ENCODE measurements around the gene ZBTB16. TPM values are rescaled to one million over a fixed set of nuclear protein-coding genes. Genes with fewer than 3 reads are reported as not detected.

ZBTB16 gene
- total and polyA plus RNA-seq, 10 donors, result 1.5 to 85.6 (median 42.1) TPM

DNA sequence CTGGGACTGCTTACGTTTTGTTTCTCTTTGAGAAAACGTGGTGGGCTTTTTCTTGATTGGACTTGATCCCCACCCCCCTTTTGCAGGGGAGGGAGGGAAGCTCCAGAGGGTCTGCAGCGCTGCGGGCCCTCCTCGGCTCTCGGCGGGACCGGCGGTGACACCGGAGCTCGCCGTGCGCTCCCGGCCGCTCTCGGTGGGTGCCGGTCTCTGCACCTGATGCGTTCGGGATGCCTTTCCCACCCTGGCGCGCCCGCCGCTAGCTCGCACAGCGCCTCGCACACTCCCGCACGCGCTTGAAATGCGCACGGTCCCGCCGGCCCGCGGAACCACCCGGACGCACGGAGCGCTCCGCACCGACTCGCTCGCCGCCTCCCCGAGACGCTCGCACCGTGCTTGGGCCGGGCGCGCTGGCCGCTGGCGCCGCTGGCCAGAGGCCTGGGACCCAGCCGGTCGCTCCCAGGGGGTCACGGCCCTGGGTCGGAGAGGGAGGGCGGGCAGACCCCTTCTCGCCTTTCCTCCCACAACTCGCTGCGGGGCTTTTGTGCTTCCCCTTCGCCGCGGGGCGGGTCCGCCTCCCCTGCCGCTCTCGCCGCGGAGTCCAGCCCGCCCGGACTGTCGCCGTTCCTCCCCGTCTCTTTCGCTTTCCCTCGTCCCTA, 1.0 kb downstream of the ZBTB16 start:
- peaks cover 0 to 56% (median 14%) of the 10 kb centered on the region in 7 donors for H3K27me3 ChIP-seq (replicated peaks in 1 of 7)
- peaks cover 0 to 29% (median 17%) of the 10 kb centered on the region in 6 donors for H3K36me3 ChIP-seq
- H3K4me3 ChIP-seq, result peak overlapping the region; percentile 77 to 97 (median 88)
- H3K9me3 ChIP-seq, result no peaks in the 10 kb centered on the region
- DNase-seq, result peak; percentile 91
- WGBS, 5 donors, result 0 to 1% (median 1%) methylated on average over 22 to 78 of the region's 78 CpGs
- TF ChIP-seq POLR2A (IDR thresholded peaks at IDR 0.05), result no peak
- TF ChIP-seq, protein P1, sequence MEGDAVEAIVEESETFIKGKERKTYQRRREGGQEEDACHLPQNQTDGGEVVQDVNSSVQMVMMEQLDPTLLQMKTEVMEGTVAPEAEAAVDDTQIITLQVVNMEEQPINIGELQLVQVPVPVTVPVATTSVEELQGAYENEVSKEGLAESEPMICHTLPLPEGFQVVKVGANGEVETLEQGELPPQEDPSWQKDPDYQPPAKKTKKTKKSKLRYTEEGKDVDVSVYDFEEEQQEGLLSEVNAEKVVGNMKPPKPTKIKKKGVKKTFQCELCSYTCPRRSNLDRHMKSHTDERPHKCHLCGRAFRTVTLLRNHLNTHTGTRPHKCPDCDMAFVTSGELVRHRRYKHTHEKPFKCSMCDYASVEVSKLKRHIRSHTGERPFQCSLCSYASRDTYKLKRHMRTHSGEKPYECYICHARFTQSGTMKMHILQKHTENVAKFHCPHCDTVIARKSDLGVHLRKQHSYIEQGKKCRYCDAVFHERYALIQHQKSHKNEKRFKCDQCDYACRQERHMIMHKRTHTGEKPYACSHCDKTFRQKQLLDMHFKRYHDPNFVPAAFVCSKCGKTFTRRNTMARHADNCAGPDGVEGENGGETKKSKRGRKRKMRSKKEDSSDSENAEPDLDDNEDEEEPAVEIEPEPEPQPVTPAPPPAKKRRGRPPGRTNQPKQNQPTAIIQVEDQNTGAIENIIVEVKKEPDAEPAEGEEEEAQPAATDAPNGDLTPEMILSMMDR (IDR thresholded peaks at IDR 0.05 in 8 of 11, conservative IDR thresholded peaks at IDR 0.05 in 3 of 11), result peak in 1 of 11 experiments; percentile 5
- peak; percentile 27 to 77 (median 65) for TF ChIP-seq POLR2AphosphoS5 (IDR thresholded peaks at IDR 0.05)
- H3K4me1 ChIP-seq, result peaks cover 4 to 86% (median 40%) of the 10 kb centered on the region in 6 donors
- H3K27ac ChIP-seq, result peak overlapping the region; percentile 63 to 95 (median 90)
- intact Hi-C loops (cut with DNase I; ENCODE audit: low total_unique reads), result no loop called here

DNA sequence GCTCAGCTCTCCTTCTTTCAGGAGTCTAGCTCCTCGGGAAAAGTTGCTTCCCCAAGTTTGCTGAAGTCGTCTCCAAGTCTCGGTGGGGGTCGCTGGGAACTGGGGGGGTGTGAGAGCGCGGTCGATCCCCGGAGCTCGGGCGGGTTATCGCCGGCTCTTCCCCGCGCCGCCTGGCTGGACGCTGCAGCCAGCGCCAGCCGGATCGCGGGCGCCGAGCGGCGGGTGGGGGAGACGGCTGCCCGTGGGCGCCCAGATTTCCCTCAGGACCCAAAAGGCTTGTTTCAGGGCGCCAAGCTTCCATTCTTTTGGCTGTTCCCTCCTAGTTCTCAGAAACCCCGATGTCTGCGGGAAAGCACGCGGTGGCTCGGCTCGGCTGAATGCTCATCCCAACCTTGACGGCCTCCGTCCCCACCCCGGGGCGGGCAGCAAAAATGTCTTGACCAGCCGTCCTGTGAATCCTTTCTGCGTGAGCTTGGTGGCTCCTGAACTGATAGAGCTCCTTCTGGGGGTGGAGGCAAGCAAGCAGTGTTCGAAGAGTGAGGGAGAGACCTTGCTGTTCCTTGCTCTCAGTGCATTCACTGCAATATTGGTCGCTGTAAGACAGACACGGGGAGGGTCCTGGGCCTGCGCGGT, 1.7 kb downstream of the ZBTB16 start:
- Histone ChIP-seq H3K36me3 (peaks cover 0 to 36% (median 19%) of the 10 kb centered on the region in 6 donors), H3K4me3 (peak overlapping the region; percentile 77 to 97 (median 88)), H3K27me3 (replicated peaks in 1 of 7) (peaks cover 0 to 56% (median 14%) of the 10 kb centered on the region in 7 donors), H3K4me1 (peaks cover 4 to 93% (median 44%) of the 10 kb centered on the region in 6 donors), H3K9me3 (no peaks in the 10 kb centered on the region), H3K27ac (peak overlapping the region in 7 of 8 donors; percentile 76 to 95 (median 92))
- intact Hi-C loops (cut with DNase I; ENCODE audit: low total_unique reads), result no loop called here
- 0 to 10% (median 3%) methylated on average over 23 to 45 of the region's 45 CpGs for WGBS, 5 donors
- TF ChIP-seq POLR2A (IDR thresholded peaks at IDR 0.05), result no peak
- TF ChIP-seq, protein P1 (IDR thresholded peaks at IDR 0.05 in 8 of 11, conservative IDR thresholded peaks at IDR 0.05 in 3 of 11), result no peak
- TF ChIP-seq POLR2AphosphoS5 (IDR thresholded peaks at IDR 0.05), result peak in 2 of 3 donors; percentile 17 to 59
- DNase-seq, result peak; percentile 82

DNA sequence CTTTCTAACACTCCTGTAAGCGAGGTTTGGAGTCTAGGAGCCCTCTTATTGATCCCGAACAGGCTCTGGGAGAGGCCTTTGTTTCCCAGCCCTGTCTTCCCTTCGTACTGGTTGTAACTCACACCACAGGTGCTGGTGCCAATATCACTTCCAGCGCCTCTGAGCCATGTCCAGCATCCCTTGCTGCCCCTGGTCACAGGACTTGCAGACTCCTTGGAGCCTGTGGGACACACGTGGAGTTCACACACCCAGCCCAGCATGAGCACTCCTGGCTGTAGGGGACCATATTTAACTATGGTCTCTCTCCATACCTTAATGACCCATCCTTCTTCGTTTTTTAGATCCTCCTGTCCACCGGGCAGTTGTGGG, 2.2 kb downstream of the ZBTB16 start:
- no peaks in the 10 kb centered on the region for H3K9me3 ChIP-seq
- peak overlapping the region in 6 of 8 donors; percentile 85 to 95 (median 93) for H3K27ac ChIP-seq
- H3K4me3 ChIP-seq, result peak overlapping the region; percentile 77 to 97 (median 88)
- H3K27me3 ChIP-seq (replicated peaks in 1 of 7), result peaks cover 0 to 51% (median 14%) of the 10 kb centered on the region in 7 donors
- TF ChIP-seq POLR2A (IDR thresholded peaks at IDR 0.05) (no peak), POLR2AphosphoS5 (IDR thresholded peaks at IDR 0.05) (no peak)
- TF ChIP-seq, protein P1 (IDR thresholded peaks at IDR 0.05 in 8 of 11, conservative IDR thresholded peaks at IDR 0.05 in 3 of 11), result no peak
- WGBS, 5 donors, result 44 to 65% (median 57%) methylated on average over 7 of the region's 7 CpGs
- H3K36me3 ChIP-seq, result peaks cover 0 to 41% (median 19%) of the 10 kb centered on the region in 6 donors
- intact Hi-C loops (cut with DNase I; ENCODE audit: low total_unique reads), result no loop called here
- H3K4me1 ChIP-seq, result peaks cover 4 to 94% (median 44%) of the 10 kb centered on the region in 6 donors
- no peak for DNase-seq

DNA sequence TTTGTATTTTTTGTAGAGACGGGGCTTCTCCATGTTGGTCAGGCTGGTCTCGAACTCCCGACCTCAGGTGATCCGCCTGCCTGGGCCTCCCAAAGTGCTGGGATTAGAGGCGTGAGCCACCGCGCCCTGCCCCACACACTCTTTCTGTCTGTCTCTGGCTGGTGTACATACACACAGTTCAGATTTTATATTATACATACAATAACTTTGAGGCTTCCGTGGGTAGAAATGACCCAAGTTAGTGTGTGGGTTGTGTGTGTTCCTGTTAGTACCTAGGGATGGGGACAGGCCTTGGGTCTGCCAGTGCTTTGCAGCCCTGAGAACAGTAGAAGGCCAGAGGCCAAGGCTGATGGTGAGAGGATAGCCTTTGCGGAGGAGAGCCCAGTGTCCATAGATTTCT, 2.8 kb downstream of the ZBTB16 start:
- 87 to 95% (median 89%) methylated on average over 9 of the region's 9 CpGs for WGBS, 5 donors
- peaks cover 0 to 45% (median 14%) of the 10 kb centered on the region in 7 donors for H3K27me3 ChIP-seq (replicated peaks in 1 of 7)
- intact Hi-C loops (cut with DNase I; ENCODE audit: low total_unique reads), result no loop called here

More for the DNA sequence above, 2.8 kb downstream of the ZBTB16 start:
- Histone ChIP-seq H3K4me3 (peak overlapping the region in 4 of 8 donors; percentile 80 to 97 (median 90)), H3K4me1 (peaks cover 4 to 94% (median 46%) of the 10 kb centered on the region in 6 donors), H3K9me3 (no peaks in the 10 kb centered on the region), H3K27ac (peak overlapping the region in 2 of 8 donors; percentile 94 to 95), H3K36me3 (peaks cover 0 to 47% (median 19%) of the 10 kb centered on the region in 6 donors)
- TF ChIP-seq, protein P1 (IDR thresholded peaks at IDR 0.05 in 8 of 11, conservative IDR thresholded peaks at IDR 0.05 in 3 of 11), result no peak
- TF ChIP-seq POLR2AphosphoS5 (IDR thresholded peaks at IDR 0.05), result peak in 1 of 3 donors; percentile 20
- TF ChIP-seq POLR2A (IDR thresholded peaks at IDR 0.05), result no peak
- no peak for DNase-seq

Data from spleen (tissue), 11 donors.